HEK293 (cell line): ENCODE data around the gene FUT4.

ENCODE experiments used
- ZBTB7A ChIP-seq: fragments of 450-650 bp; formaldehyde crosslinking; IDR thresholded peaks from 2 replicates; pipeline ENCODE4 v1.5.1; 2016; ENCODE audit warnings: low read depth, missing biosample characterization, missing genetic modification characterization
- ZNF121 ChIP-seq: fragments of 450-650 bp; formaldehyde crosslinking; IDR thresholded peaks from 2 replicates; pipeline ENCODE4 v1.5.1; 2016; ENCODE audit warnings: missing biosample characterization, missing genetic modification characterization
- TF ChIP-seq, protein P1 (sequence below): fragments of 450-650 bp; formaldehyde crosslinking; IDR thresholded peaks from 2 replicates; pipeline ENCODE4 v1.5.1; 2016; ENCODE audit warnings: missing biosample characterization, missing genetic modification characterization, low read depth
- TF ChIP-seq, protein P2 (sequence below): fragments of 450-650 bp; formaldehyde crosslinking; conservative IDR thresholded peaks from 2 replicates; pipeline ENCODE4 v1.5.1; 2016; ENCODE audit warnings: low read depth, missing biosample characterization, missing genetic modification characterization
- TF ChIP-seq, protein P3 (sequence below): fragments of 450-650 bp; formaldehyde crosslinking; IDR thresholded peaks from 2 replicates; pipeline ENCODE4 v1.5.1; 2016; ENCODE audit warnings: missing biosample characterization, missing genetic modification characterization
- TF ChIP-seq, protein P4 (sequence below): fragments of 450-650 bp; formaldehyde crosslinking; IDR thresholded peaks from 2 replicates; pipeline ENCODE4 v1.5.1; 2016; ENCODE audit warnings: missing biosample characterization, missing genetic modification characterization

DNA sequence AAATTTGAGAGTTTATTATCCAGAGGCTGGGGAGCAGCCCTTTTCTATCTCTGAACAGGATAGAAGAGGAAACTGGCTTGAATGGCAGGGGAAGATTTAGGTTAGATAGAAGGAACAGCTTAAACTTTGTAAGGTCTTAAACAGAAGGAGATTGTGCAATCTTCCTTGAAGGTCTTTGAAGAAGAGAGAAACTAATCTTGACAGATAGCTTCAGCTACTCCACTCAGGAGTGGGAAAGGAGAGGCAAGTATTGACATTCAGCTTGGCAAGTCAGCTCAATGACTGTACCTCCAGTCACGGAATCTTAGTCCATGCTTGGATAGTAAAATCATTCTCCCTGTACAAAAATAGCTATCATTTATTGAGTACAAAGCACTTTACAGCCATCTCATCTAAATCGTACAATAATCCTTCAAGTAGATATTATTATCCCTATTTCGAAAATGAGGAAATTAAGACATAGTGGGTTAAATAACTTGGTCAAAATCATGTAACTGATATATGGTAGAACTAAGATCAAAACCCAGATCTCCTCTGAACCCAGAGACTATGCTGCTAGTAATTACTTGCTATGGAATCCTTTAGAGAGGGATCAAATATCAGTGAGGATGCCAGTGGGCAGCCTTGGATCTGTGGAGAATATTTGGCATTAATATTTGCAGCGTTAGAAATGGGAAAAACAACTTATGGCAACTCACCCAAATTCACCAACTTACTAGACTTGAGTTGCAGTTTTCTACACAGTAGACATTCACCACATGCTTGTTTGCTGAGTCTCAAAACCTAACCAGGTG lies 16.9 kb upstream of the FUT4 start:
- TF ChIP-seq, protein P1, sequence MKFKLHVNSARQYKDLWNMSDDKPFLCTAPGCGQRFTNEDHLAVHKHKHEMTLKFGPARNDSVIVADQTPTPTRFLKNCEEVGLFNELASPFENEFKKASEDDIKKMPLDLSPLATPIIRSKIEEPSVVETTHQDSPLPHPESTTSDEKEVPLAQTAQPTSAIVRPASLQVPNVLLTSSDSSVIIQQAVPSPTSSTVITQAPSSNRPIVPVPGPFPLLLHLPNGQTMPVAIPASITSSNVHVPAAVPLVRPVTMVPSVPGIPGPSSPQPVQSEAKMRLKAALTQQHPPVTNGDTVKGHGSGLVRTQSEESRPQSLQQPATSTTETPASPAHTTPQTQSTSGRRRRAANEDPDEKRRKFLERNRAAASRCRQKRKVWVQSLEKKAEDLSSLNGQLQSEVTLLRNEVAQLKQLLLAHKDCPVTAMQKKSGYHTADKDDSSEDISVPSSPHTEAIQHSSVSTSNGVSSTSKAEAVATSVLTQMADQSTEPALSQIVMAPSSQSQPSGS (tag by site-specific recombination): no peak
- TF ChIP-seq, protein P2, sequence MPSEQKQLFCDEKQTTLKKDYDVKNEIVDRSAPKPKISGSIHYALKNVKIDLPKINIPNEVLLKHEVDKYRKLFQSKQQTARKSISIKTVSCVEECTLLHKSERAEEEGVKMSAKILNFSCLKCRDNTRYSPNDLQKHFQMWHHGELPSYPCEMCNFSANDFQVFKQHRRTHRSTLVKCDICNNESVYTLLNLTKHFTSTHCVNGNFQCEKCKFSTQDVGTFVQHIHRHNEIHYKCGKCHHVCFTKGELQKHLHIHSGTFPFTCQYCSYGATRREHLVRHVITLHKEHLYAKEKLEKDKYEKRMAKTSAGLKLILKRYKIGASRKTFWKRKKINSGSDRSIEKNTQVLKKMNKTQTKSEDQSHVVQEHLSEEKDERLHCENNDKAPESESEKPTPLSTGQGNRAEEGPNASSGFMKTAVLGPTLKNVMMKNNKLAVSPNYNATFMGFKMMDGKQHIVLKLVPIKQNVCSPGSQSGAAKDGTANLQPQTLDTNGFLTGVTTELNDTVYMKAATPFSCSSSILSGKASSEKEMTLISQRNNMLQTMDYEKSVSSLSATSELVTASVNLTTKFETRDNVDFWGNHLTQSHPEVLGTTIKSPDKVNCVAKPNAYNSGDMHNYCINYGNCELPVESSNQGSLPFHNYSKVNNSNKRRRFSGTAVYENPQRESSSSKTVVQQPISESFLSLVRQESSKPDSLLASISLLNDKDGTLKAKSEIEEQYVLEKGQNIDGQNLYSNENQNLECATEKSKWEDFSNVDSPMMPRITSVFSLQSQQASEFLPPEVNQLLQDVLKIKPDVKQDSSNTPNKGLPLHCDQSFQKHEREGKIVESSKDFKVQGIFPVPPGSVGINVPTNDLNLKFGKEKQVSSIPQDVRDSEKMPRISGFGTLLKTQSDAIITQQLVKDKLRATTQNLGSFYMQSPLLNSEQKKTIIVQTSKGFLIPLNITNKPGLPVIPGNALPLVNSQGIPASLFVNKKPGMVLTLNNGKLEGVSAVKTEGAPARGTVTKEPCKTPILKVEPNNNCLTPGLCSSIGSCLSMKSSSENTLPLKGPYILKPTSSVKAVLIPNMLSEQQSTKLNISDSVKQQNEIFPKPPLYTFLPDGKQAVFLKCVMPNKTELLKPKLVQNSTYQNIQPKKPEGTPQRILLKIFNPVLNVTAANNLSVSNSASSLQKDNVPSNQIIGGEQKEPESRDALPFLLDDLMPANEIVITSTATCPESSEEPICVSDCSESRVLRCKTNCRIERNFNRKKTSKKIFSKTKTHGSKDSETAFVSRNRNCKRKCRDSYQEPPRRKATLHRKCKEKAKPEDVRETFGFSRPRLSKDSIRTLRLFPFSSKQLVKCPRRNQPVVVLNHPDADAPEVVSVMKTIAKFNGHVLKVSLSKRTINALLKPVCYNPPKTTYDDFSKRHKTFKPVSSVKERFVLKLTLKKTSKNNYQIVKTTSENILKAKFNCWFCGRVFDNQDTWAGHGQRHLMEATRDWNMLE: no peak
- TF ChIP-seq, protein P3, sequence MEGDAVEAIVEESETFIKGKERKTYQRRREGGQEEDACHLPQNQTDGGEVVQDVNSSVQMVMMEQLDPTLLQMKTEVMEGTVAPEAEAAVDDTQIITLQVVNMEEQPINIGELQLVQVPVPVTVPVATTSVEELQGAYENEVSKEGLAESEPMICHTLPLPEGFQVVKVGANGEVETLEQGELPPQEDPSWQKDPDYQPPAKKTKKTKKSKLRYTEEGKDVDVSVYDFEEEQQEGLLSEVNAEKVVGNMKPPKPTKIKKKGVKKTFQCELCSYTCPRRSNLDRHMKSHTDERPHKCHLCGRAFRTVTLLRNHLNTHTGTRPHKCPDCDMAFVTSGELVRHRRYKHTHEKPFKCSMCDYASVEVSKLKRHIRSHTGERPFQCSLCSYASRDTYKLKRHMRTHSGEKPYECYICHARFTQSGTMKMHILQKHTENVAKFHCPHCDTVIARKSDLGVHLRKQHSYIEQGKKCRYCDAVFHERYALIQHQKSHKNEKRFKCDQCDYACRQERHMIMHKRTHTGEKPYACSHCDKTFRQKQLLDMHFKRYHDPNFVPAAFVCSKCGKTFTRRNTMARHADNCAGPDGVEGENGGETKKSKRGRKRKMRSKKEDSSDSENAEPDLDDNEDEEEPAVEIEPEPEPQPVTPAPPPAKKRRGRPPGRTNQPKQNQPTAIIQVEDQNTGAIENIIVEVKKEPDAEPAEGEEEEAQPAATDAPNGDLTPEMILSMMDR (tag by site-specific recombination): no peak
- TF ChIP-seq ZBTB7A: no peak
- TF ChIP-seq ZNF121: no peak
- TF ChIP-seq, protein P4, sequence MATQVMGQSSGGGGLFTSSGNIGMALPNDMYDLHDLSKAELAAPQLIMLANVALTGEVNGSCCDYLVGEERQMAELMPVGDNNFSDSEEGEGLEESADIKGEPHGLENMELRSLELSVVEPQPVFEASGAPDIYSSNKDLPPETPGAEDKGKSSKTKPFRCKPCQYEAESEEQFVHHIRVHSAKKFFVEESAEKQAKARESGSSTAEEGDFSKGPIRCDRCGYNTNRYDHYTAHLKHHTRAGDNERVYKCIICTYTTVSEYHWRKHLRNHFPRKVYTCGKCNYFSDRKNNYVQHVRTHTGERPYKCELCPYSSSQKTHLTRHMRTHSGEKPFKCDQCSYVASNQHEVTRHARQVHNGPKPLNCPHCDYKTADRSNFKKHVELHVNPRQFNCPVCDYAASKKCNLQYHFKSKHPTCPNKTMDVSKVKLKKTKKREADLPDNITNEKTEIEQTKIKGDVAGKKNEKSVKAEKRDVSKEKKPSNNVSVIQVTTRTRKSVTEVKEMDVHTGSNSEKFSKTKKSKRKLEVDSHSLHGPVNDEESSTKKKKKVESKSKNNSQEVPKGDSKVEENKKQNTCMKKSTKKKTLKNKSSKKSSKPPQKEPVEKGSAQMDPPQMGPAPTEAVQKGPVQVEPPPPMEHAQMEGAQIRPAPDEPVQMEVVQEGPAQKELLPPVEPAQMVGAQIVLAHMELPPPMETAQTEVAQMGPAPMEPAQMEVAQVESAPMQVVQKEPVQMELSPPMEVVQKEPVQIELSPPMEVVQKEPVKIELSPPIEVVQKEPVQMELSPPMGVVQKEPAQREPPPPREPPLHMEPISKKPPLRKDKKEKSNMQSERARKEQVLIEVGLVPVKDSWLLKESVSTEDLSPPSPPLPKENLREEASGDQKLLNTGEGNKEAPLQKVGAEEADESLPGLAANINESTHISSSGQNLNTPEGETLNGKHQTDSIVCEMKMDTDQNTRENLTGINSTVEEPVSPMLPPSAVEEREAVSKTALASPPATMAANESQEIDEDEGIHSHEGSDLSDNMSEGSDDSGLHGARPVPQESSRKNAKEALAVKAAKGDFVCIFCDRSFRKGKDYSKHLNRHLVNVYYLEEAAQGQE (tag by site-specific recombination): no peak
